HG02885 (cell line): ENCODE results near the gene OR5P2.
A peak's percentile ranks its signal among the peaks of the same experiment; 100 is the strongest.
"Not testable (repeated sequence)": the region's sequence is repeated elsewhere in the genome, so short reads cannot be mapped to it uniquely, and the experiment has no call there.

Experiments used
- ATAC-seq: cut with Tn5 transposase; IDR thresholded peaks from one replicate; pipeline ENCODE4 v1.9.1; 2021; ENCODE audit warnings: mild to moderate bottlenecking; ENCODE audit not compliant: unreplicated experiment, poor library complexity

The OR5P2 gene, protein sequence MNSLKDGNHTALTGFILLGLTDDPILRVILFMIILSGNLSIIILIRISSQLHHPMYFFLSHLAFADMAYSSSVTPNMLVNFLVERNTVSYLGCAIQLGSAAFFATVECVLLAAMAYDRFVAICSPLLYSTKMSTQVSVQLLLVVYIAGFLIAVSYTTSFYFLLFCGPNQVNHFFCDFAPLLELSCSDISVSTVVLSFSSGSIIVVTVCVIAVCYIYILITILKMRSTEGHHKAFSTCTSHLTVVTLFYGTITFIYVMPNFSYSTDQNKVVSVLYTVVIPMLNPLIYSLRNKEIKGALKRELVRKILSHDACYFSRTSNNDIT

DNA sequence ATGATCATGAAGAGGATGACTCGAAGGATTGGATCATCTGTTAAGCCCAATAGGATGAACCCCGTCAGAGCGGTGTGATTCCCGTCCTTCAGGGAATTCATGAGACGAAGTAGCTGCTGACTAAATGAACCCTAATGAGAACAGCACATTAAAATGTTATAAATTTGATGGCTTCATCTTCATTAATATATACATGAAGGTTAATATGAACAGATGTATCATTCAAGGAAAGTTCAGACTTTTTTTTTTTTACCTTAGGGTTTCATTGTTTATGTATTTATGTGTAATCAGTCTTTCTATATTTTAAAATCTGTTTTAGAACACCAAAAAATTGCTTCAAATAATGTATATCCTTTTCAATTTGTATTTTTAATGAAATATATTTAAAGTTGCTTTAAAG is at the start of gene OR5P2:
Gene OR5P2, minus strand, starts transcription at position 101 of the 400 bp plus-strand sequence. Its CDS starts 0 bp downstream, at position 101.
- ATAC-seq = no peak

DNA sequence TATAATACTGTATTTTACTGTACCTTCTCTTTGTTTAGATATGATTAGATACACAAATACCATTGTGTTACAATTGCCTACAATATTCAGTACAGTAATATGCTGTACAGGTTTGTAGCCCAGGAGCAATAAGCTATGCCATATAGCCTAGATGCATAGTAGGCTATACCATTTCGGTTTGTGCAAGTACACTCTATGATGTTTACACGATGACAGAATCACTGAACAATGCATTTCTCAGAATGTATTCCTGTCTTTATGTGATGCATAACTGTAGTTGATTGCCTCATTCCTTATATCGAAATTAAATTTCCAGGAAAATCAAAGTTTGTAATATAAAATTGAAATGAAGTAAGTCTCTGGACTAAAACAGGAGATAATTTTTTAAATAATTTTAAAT is 49.3 kb upstream of the OR5P2 start:
- no peak for ATAC-seq

DNA sequence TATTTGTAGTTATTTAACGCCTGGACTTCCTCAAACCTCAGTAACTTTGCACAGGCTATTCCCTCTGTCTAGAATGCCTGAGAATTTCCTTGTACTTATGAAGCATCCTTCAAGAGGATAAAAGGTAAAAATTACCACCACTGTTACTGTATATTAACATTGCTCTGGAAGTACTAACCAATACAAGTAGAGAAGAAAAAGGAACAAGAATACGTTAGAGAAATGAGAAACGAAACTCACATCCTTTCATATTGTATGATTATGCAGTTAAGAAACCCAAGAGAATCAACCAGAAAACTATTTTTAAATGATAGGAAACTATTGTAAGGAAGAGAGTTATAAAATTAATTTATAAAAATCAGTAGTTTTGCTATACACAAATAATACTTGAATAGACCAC is 48.2 kb upstream of the OR5P2 start:
- no peak for ATAC-seq

DNA sequence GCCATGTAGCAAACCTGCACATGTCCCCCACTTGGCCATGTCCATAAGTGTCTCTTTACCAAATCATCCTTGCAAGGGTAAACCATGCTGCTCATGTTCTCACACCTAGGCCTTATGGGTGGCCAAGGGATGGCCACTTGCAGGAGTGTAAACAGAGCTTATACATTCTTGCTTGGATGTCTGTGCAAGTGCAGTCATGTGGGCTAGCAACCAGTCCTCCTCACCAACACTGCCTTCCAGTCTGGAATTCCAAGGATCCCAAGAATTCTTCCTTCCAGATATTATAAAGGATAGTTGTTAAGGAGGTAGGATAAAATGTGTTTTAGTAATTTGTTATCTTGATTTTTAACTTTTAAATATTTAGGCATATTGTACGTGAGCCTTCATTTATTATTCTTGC is 47.8 kb upstream of the OR5P2 start:
- ATAC-seq = no peak

DNA sequence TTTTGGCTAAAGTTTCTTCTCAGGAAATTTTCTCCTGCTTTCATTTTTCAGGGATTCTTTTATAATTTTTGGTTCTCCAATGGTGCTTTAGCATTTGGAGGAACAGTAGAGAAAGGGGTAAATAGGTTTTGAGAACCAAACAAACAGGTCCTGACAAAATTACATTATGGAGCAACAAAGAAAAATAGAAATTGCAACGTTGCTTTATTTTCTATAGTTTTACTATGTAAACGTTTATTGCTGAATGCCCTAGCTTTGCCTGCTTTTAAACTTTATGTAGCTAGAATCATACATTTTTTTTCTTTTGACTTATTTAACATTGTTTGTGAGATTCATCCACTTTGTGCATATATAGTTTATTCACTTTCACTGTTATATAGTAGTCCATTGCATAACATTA is 43.8 kb upstream of the OR5P2 start:
- ATAC-seq = no peak

DNA sequence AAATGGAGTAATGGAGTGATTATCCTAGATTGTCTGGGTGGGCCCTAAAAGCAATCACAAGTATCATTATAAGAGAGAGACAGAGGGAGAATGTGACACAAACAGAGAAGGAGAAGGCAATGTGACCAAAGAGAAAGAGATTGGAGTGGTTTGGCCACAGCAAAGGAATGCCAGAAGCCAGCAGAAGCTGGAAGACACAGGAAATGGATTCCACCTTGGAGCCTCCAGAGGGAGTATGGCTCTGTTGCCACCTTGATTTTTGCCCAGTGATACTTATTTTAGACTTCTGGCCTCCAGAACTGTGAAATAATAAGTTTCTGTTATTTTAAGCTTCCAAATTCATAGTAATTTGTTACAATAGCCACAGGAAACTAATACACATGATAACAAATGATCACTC is 36.8 kb upstream of the OR5P2 start:
- ATAC-seq = no peak

DNA sequence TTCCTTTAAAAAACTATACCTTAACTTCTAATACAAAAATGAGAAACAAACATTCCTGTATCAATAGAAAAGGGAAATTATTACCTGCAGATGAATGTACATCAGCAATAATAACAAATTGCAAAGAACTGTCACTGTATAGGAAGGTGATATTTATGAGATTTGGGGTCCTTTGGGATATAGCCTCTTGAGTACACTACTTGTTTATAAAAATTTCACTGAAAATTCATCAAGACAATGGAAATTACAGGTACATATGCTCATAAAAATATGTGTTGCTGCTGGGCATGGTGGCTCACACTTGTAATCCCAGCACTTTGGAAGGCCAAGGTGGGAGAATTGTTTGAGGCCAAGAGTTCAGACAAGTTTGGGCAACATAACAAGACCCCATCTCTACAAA is 34.0 kb upstream of the OR5P2 start, which contains the start of gene OR5P3:
Gene OR5P3, minus strand, starts transcription at position 101 of the 400 bp plus-strand sequence.
- no peak for ATAC-seq

DNA sequence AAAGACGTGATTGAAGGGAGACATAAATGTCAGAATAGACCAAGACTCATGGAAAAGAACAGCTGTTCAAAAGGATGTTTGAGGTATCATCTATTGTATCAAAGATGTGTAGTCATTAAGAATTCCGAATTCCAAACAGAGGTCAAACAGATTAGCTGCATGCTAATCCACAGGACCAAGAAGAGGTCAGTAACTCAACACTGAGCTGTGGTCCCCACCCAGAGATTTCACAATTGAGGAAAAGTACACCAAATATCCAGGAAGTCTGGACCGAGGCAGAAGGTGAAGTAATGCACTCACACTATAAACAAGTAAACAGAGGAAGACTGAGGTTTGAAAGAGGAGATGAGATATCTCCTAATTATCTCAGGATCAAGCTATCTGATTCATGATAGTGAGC is 29.6 kb upstream of the OR5P2 start:
- ATAC-seq = no peak

DNA sequence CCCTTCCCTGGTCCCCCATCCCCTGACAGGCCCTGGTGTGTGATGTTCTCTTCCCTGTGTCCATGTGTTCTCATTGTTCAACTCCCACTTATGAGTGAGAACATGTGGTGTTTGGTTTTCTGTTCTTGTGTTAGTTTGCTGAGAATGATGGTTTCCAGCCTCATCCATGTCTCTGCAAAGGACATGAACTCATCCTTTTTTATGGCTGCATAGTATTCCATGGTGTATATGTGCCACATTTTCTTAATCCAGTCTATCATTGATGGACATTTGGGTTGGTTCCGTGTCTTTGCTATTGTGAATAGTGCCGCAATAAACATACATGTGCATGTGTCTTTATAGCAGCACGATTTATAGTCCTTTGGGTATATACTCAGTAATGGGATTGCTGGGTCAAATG is 23.7 kb upstream of the OR5P2 start:
- not testable (repeated sequence) for ATAC-seq

DNA sequence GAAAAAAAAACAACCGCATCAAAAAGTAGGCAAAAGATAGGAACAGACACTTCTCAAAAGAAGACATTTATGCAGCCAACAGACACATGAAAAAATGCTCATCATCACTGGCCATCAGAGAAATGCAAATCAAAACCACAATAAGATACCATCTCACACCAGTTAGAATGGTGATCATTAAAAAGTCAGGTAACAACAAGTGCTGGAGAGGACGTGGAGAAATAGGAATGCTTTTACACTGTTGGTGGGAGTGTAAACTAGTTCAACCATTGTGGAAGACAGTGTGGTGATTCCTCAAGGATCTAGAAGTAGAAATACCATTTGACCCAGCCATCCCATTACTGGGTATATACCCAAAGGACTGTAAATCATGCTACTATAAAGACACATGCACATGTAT is 18.2 kb upstream of the OR5P2 start:
- ATAC-seq = not testable (repeated sequence)

DNA sequence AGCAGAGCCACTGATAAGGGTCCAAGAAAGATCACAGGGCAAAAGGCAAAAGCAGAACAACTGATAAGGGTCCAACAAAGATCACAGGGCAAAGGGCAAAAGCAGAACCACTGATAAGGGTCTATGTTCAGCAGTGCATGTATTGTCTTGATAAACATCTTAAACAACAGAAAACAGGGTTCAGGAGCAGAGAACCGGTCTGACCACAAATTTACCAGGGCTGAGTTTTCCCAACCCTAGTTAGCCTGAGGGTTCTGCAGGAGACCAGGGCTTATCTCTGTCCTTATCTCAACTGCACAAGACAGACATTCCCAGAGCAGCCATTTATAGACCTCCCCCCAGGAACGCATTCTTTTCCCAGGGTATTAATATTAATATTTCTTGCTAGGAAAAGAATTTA is 13.6 kb upstream of the OR5P2 start:
- not testable (repeated sequence) for ATAC-seq

DNA sequence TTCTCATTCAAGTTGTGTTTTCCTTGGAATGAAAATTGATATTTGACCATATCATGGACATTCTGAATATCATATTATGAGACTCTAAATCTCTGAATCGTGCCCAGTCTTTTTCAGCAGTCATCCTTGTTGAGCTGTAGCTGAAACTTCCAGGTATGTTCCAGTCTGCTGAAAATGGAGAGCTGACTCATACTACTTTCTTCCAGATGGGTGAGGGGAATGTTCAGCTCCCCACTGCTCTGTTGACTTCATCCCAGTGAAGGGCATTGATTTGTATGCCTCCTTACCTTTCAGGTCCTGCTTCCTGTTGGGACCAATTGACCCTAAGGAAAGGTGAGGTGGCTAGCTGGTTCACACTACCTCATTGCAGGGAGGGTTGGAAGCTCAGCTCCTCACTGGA is 3.5 kb downstream of the OR5P2 start:
- ATAC-seq = no peak

DNA sequence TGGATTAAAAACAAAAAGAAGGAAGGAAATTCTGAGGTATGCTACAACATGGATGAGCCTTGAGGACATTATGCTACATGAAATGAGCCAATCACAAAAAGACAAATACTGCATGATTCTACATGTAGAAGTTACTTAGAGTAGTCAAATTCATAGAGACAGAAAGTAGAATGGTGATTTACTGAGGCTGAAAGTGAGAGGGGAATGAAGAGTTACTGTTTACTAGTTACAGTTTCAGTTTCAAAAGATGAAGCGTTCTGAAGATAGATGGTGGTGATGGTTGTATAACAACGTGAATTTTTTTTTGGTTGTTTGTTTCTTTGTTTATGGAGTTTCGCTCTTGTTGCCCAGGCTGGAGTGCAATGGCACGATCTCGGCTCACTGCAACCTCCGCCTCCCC is 9.5 kb downstream of the OR5P2 start:
- peak; percentile 100 for ATAC-seq

DNA sequence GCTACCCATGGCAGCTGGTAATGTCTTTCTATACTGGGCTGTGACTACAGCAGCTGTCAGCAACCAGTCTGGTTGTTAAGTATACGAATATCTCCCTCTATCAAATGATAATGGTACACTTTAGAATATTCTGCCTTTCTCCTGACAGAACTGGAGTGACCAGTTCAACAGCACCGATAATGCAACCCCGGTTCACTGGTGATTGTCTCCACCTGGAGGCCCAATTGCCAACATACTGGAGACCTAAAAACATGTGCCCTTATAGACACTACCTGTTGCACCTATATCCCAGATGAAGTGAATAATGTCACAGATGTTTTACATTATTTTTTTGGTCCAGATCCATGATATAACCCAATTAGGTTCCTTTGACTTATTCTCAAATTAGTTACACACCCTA is 21.1 kb downstream of the OR5P2 start:
- no peak for ATAC-seq

DNA sequence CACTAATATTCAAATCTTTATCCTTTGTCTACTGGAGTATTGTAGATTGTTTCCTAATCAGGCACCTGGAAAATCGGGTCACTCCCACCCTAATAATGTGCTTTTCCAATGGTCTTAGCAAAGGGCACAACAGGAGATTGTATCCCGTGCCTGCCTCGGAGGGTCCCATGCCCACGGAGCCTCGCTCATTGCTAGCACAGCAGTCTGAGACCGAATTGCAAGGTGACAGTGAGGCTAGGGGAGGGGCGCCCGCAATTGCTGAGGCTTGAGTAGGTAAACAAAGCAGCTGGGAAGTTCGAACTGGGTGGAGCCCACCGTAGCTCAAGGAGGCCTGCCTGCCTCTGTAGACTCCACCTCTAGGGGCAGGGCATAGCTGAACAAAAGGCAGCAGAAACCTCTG is 32.4 kb downstream of the OR5P2 start:
- not testable (repeated sequence) for ATAC-seq

DNA sequence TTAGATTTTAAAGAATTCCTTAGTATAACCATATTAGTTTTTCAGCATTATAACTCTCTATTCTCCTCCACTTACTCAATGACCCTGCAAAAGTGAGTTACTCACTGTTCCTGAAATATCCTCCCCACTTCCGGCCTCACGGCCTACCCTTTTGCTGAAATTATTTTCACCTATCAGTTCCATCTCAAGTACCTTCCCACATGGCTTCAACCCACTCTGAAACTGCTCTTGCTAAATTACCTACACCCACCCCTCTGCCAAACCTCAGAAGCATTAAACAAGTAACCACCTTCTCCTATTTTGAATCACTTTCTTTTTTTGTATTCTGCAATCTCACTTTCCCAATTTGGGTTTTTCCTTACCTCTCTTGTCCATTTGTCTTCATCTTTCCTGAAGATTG is 37.7 kb downstream of the OR5P2 start:
- peak; percentile 88 for ATAC-seq

DNA sequence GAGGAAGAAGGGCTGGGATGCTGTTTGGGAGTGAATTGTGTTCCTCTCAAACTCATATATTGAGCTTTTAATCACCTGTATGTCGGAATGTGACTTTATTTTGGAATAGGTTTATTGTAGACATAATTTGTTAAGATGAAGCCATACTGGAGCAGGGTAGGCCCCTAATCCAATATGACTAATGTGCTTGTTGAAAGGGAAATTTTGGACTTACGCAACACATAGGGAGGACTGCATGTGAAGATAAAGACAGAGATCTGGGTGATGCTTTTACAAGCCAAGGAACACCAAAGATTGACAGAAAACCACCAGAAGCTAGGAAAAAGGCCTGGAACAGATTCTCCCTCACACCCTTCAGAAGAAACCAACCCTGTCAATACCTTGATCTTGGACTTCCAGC is 47.3 kb downstream of the OR5P2 start:
- ATAC-seq = no peak
